K562 (cell line): ENCODE results near the gene SND1. TPM values are rescaled to one million over a fixed set of nuclear protein-coding genes. Genes with fewer than 3 reads are reported as not detected.

Source experiments
- ATAC-seq: fragments of 200-7000 bp; cut with Tn5 transposase; 3 replicates; pipeline ENCODE4 v1.9.1; 2020; ENCODE audit warnings: moderate library complexity
- BruUV-seq: library from RNA; stranded (reverse); fragments of 400-500 nt; replicated peaks from 2 replicates; lab custom pipeline; 2021; lab: Mats Ljungman, UMichigan
- CTCF ChIA-PET: fragments of 300-600 bp; formaldehyde crosslinking; extraction: SDS; loops from one replicate; lab custom pipeline; 2021; ENCODE audit warnings: low intra/inter-chr PET ratio; lab: Yijun Ruan, JAX
- POLR2A ChIA-PET: fragments of 300-600, 350-650 bp; sonication (Branson Sonifier 250); formaldehyde crosslinking; extraction: SDS; loops from one replicate; lab custom pipeline; 2021; ENCODE audit warnings: antibody characterized with exemption, inconsistent platforms; lab: Yijun Ruan, JAX
- DNase-seq, 4 experiments: peaks; one replicate each; pipeline versions ENCODE4 v3.0.0 to v3.0.0-alpha.2; 2011 to 2018; ENCODE audit warnings: low spot score in 3 of 4, mixed read lengths in 3 of 4; ENCODE audit errors: extremely low read depth in 1 of 4
- FAIRE-seq: peaks from 2 replicates; lab custom pipeline; 2011; peaks lifted over from hg19 to GRCh38; lab: Jason Lieb, UNC
- H2AFZ ChIP-seq: 2 replicates; pipeline ENCODE4 v1.6.0; 2011; ENCODE audit warnings: low read depth, low read length, control low read depth, inconsistent platforms
- H3K27ac ChIP-seq: fragments of 200-600 bp; 3 replicates; pipeline ENCODE4 v1.8.0; 2011; ENCODE audit warnings: low read depth, mild to moderate bottlenecking, control low read depth, inconsistent platforms, low read length, moderate library complexity, mixed read lengths; ENCODE audit errors: extremely low read depth
- H3K27me3 ChIP-seq, 2 experiments: fragments of 300-600 bp in 1 of 2; 2 replicates in 1 of 2; 3 replicates in 1 of 2; pipeline versions ENCODE4 v1.6.0 to v1.8.0; 2011; ENCODE audit warnings: inconsistent platforms in 2 of 2, low read length in 2 of 2, mild to moderate bottlenecking in 1 of 2, mixed read lengths in 1 of 2, moderate library complexity in 1 of 2; ENCODE audit not compliant: control insufficient read depth in 2 of 2, insufficient read depth in 2 of 2
- H3K36me3 ChIP-seq: fragments of 300-600 bp; 3 replicates; pipeline ENCODE4 v1.8.0; 2011; ENCODE audit warnings: mild to moderate bottlenecking, low read length, inconsistent platforms; ENCODE audit not compliant: control insufficient read depth, insufficient read depth
- H3K4me1 ChIP-seq, 2 experiments: fragments of 200-600 bp in 1 of 2; replicated peaks in 1 of 2; 2 replicates in 1 of 2; 3 replicates in 1 of 2; pipeline versions ENCODE4 v1.5.1 to v1.8.0; 2011; ENCODE audit warnings: inconsistent platforms in 2 of 2, low read length in 2 of 2, mild to moderate bottlenecking in 1 of 2, mixed read lengths in 1 of 2, moderate library complexity in 1 of 2; ENCODE audit not compliant: control insufficient read depth in 2 of 2, insufficient read depth in 2 of 2
- H3K4me2 ChIP-seq: 2 replicates; pipeline ENCODE4 v1.6.1; 2011; ENCODE audit warnings: low read length, control low read depth, inconsistent platforms, mixed read lengths; ENCODE audit not compliant: insufficient read depth
- H3K4me3 ChIP-seq: fragments of 200-600 bp; sonication (generic), shearing (Covaris generic); 2 replicates; pipeline ENCODE4 v1.5.1; 2016; ENCODE audit warnings: control low read depth, inconsistent platforms
- H3K79me2 ChIP-seq: fragments of 200-600 bp; 3 replicates; pipeline ENCODE4 v1.8.0; 2011; ENCODE audit warnings: low read length, inconsistent platforms; ENCODE audit not compliant: control insufficient read depth, insufficient read depth
- H3K9ac ChIP-seq, 2 experiments: 2 replicates each; pipeline versions ENCODE4 v1.6.0 to v1.6.1; 2011; ENCODE audit warnings: low read depth in 2 of 2, low read length in 2 of 2, control low read depth in 1 of 2, inconsistent platforms in 1 of 2, mild to moderate bottlenecking in 1 of 2, mixed read lengths in 1 of 2; ENCODE audit not compliant: insufficient read depth in 1 of 2
- H3K9me1 ChIP-seq: one replicate; pipeline ENCODE4 v1.6.0; 2011; ENCODE audit warnings: inconsistent platforms, mild to moderate bottlenecking, low read length, moderate library complexity; ENCODE audit not compliant: control insufficient read depth, insufficient read depth
- H3K9me3 ChIP-seq: replicated peaks from 2 replicates; pipeline ENCODE4 v1.5.1; 2011; ENCODE audit warnings: low read depth, low read length, inconsistent platforms; ENCODE audit not compliant: control insufficient read depth, insufficient read depth
- H4K20me1 ChIP-seq: replicated peaks from 2 replicates; pipeline ENCODE4 v1.6.1; 2011; ENCODE audit warnings: low read length, inconsistent platforms, mixed read lengths; ENCODE audit not compliant: control insufficient read depth, insufficient read depth
- ASH1L ChIP-seq: fragments of 450-650 bp; IDR thresholded peaks from 2 replicates; pipeline ENCODE4 v1.6.1; 2018; ENCODE audit warnings: borderline replicate concordance, mild to moderate bottlenecking, low read depth; ENCODE audit not compliant: partially characterized antibody
- C11orf30 ChIP-seq: fragments of 450-650 bp; IDR thresholded peaks from 2 replicates; pipeline ENCODE4 v1.6.1; 2016; ENCODE audit warnings: low read depth, mild to moderate bottlenecking
- CCNT2 ChIP-seq: IDR thresholded peaks from 2 replicates; pipeline ENCODE4 v1.6.1; 2011; ENCODE audit warnings: borderline replicate concordance, low read depth, mild to moderate bottlenecking, moderate library complexity, mixed read lengths, low read length; ENCODE audit not compliant: insufficient read length; ENCODE audit errors: extremely low read depth
- NR2C2 ChIP-seq, 2 experiments: fragments of 200-800 bp in 1 of 2; sonication (Bioruptor generic) in 1 of 2; sonication (generic) in 1 of 2; formaldehyde crosslinking in 1 of 2; IDR thresholded peaks; 2 replicates each; pipeline versions ENCODE4 v1.6.1 to v1.8.0; 2016 to 2022; ENCODE audit warnings: mild to moderate bottlenecking in 1 of 2, missing compliant biosample characterization in 1 of 2, missing genetic modification characterization in 1 of 2, missing genetic modification reagents in 1 of 2
- PTTG1 ChIP-seq: fragments of 450-650 bp; IDR thresholded peaks from 2 replicates; pipeline ENCODE4 v1.6.1; 2016; ENCODE audit warnings: low read depth, mild to moderate bottlenecking, missing genetic modification characterization, missing compliant biosample characterization
- RFX1 ChIP-seq: fragments of 450-650 bp; IDR thresholded peaks from 2 replicates; pipeline ENCODE4 v1.6.1; 2016; ENCODE audit warnings: mild to moderate bottlenecking, moderate library complexity
- ZNF263 ChIP-seq: sonication (generic); formaldehyde crosslinking; IDR thresholded peaks from 2 replicates; pipeline ENCODE4 v1.8.0; 2022; ENCODE audit warnings: mild to moderate bottlenecking, missing genetic modification reagents, borderline replicate concordance
- ZNF3 ChIP-seq: fragments of 250-450 bp; sonication (Bioruptor Pico); IDR thresholded peaks from 2 replicates; pipeline ENCODE4 v1.5.0; 2021; ENCODE audit warnings: mild to moderate bottlenecking, moderate library complexity
- ZNF324 ChIP-seq: fragments of 250-450 bp; sonication (Bioruptor Pico); IDR thresholded peaks from 2 replicates; pipeline ENCODE4 v1.4.0; 2020; ENCODE audit warnings: mild to moderate bottlenecking
- ZNF668 ChIP-seq: fragments of 250-450 bp; sonication (Bioruptor Pico); IDR thresholded peaks from 2 replicates; pipeline ENCODE4 v1.8.0; 2022; ENCODE audit warnings: mild to moderate bottlenecking, inconsistent platforms
- ZNF76 ChIP-seq: fragments of 250-450 bp; sonication (Bioruptor Pico); IDR thresholded peaks from 2 replicates; pipeline ENCODE4 v1.4.0; 2020; ENCODE audit warnings: mild to moderate bottlenecking, moderate library complexity, borderline replicate concordance
- WGBS: fragments of 100-300 bp; shearing (Covaris generic); methylation state at CpG from one replicate; pipeline ENCODE4 v1.1.6; 2016; ENCODE audit warnings: low coverage, mixed read lengths; ENCODE audit not compliant: insufficient coverage; ENCODE audit errors: missing lambda C conversion rate; 5-methylcytosine and 5-hydroxymethylcytosine counted together
- in situ Hi-C: fragments of 300-500 bp; cut with MboI; formaldehyde crosslinking; loops from 4 replicates; pipeline ENCODE4 v1.15.0; 2018; ENCODE audit warnings: inconsistent platforms, mixed read lengths
- intact Hi-C: fragments of 100-400 bp; cut with micrococcal nuclease; formaldehyde crosslinking; loops from 2 replicates; pipeline ENCODE4 v1.14.2; 2022
- polyA plus RNA-seq, 8 experiments: library from polyadenylated mRNA; depleted of rRNA in 4 of 8; stranded (reverse) in 5 of 8; unstranded in 3 of 8; fragments of >200 nt; fragmentation: Nextera tagmentation in 2 of 8; fragmentation: Illumina TruSeq in 1 of 8; extraction: Ambion mirVana in 2 of 8; extraction: Trizol in 1 of 8; gene quantifications; 2 replicates each; pipeline versions ENCODE4 v1.2.1 to v1.2.3, GENCODE V29; 2011 to 2014; ENCODE audit warnings: inconsistent platforms in 1 of 8, missing spikeins in 1 of 8
- total RNA-seq, 7 experiments: library from RNA; depleted of rRNA in 6 of 7; stranded (reverse); fragments of >200 nt in 6 of 7; fragmentation: Illumina TruSeq in 2 of 7; extraction: Trizol in 2 of 7; gene quantifications; 2 replicates each; pipeline versions ENCODE4 v1.2.1 to v1.2.3, GENCODE V29; 2011 to 2021; ENCODE audit warnings: low replicate concordance in 1 of 7
- TF ChIP-seq, protein P1 (sequence below), 2 experiments: IDR thresholded peaks; 2 replicates each; pipeline ENCODE4 v1.6.1; 2012; ENCODE audit warnings: improper control_type of control experiment in 2 of 2, low read depth in 2 of 2, low read length in 2 of 2, borderline replicate concordance in 1 of 2
- TF ChIP-seq, protein P2 (sequence below): IDR thresholded peaks from 2 replicates; pipeline ENCODE4 v1.6.1; 2011; ENCODE audit not compliant: insufficient read length; ENCODE audit errors: extremely low read depth

The SND1 gene
- total and polyA plus RNA-seq, 9 of the 15 experiments (the other 6 are each of a cell fraction or from before 2014, with no cell fraction given): 46.5 to 307 (median 191) TPM

GRCh38 chr7:127718340-127718679 is 66.3 kb downstream of the SND1 start:
- FAIRE-seq: no peak
- CTCF ChIA-PET: interaction anchor here (0.6 to 0.8 kb wide), 2 partner anchors 15 to 90 kb away, joined by 3 read pairs; no protein-coding TSS in a partner anchor

More at GRCh38 chr7:127718340-127718679, 66.3 kb downstream of the SND1 start:
- intact Hi-C loops (no loop called here), in situ Hi-C loops (no loop called here)
- Histone ChIP-seq H2AFZ (no peak overlapping the region), H3K27ac (no peak overlapping the region), H3K9me1 (no peaks in the 10 kb centered on the region), H3K27me3 (no peaks in the 10 kb centered on the region), H3K36me3 (peaks cover 96% of the 10 kb centered on the region), H3K4me1 (no peaks in the 10 kb centered on the region), H3K4me3 (no peak overlapping the region), H4K20me1 (no peaks in the 10 kb centered on the region), H3K79me2 (peaks cover 63% of the 10 kb centered on the region), H3K9ac (no peak overlapping the region), H3K4me2 (no peak overlapping the region), H3K9me3 (no peaks in the 10 kb centered on the region)
- no peak for TF ChIP-seq RFX1
- TF ChIP-seq ASH1L: no peak
- no peak for TF ChIP-seq ZNF324 (CRISPR knock-in tag)
- TF ChIP-seq, protein P1, sequence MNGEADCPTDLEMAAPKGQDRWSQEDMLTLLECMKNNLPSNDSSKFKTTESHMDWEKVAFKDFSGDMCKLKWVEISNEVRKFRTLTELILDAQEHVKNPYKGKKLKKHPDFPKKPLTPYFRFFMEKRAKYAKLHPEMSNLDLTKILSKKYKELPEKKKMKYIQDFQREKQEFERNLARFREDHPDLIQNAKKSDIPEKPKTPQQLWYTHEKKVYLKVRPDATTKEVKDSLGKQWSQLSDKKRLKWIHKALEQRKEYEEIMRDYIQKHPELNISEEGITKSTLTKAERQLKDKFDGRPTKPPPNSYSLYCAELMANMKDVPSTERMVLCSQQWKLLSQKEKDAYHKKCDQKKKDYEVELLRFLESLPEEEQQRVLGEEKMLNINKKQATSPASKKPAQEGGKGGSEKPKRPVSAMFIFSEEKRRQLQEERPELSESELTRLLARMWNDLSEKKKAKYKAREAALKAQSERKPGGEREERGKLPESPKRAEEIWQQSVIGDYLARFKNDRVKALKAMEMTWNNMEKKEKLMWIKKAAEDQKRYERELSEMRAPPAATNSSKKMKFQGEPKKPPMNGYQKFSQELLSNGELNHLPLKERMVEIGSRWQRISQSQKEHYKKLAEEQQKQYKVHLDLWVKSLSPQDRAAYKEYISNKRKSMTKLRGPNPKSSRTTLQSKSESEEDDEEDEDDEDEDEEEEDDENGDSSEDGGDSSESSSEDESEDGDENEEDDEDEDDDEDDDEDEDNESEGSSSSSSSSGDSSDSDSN (IDR thresholded peaks at IDR 0.05; ENCODE audit: borderline replicate concordance in 1 of 2, low read depth in 2 of 2, low read length in 2 of 2): no peak
- no peak for TF ChIP-seq ZNF668
- no peak for TF ChIP-seq C11orf30
- no peak for TF ChIP-seq ZNF76 (CRISPR knock-in tag)
- TF ChIP-seq, protein P2, sequence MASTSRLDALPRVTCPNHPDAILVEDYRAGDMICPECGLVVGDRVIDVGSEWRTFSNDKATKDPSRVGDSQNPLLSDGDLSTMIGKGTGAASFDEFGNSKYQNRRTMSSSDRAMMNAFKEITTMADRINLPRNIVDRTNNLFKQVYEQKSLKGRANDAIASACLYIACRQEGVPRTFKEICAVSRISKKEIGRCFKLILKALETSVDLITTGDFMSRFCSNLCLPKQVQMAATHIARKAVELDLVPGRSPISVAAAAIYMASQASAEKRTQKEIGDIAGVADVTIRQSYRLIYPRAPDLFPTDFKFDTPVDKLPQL: no peak
- no peak for TF ChIP-seq ZNF3 (CRISPR knock-in tag)
- no peak for TF ChIP-seq PTTG1 (tag)
- no peak for TF ChIP-seq CCNT2
- no peak for TF ChIP-seq NR2C2 (CRISPR knock-in tag; IDR thresholded peaks at IDR 0.05)
- TF ChIP-seq NR2C2 (tag; IDR thresholded peaks at IDR 0.05): no peak
- no peak for TF ChIP-seq ZNF263 (CRISPR knock-in tag)
- DNase-seq: no peak
- ATAC-seq: no peak
- 95% methylated on average over 7 of the region's 7 CpGs for WGBS
- POLR2A ChIA-PET: interaction anchor here (1.0 kb wide), 1 partner anchor 9 kb away, joined by 3 read pairs; no protein-coding TSS in a partner anchor
- BruUV-seq: no TSS peak
